K562 (cell line): Measurements from ENCODE around the gene ETV7. TPM values are rescaled to one million over a fixed set of nuclear protein-coding genes. Genes with fewer than 3 reads are reported as not detected.

Source experiments
- ATAC-seq: fragments of 200-7000 bp; cut with Tn5 transposase; 3 replicates; pipeline ENCODE4 v1.9.1; 2020; ENCODE audit warnings: moderate library complexity
- BruUV-seq: library from RNA; stranded (reverse); fragments of 400-500 nt; replicated peaks from 2 replicates; lab custom pipeline; 2021; lab: Mats Ljungman, UMichigan
- CTCF ChIA-PET: fragments of 300-600 bp; formaldehyde crosslinking; extraction: SDS; loops from one replicate; lab custom pipeline; 2021; ENCODE audit warnings: low intra/inter-chr PET ratio; lab: Yijun Ruan, JAX
- POLR2A ChIA-PET: fragments of 300-600, 350-650 bp; sonication (Branson Sonifier 250); formaldehyde crosslinking; extraction: SDS; loops from one replicate; lab custom pipeline; 2021; ENCODE audit warnings: antibody characterized with exemption, inconsistent platforms; lab: Yijun Ruan, JAX
- DNase-seq, 4 experiments: peaks; one replicate each; pipeline versions ENCODE4 v3.0.0 to v3.0.0-alpha.2; 2011 to 2018; ENCODE audit warnings: low spot score in 3 of 4, mixed read lengths in 3 of 4; ENCODE audit errors: extremely low read depth in 1 of 4
- FAIRE-seq: peaks from 2 replicates; lab custom pipeline; 2011; peaks lifted over from hg19 to GRCh38; lab: Jason Lieb, UNC
- H2AFZ ChIP-seq: 2 replicates; pipeline ENCODE4 v1.6.0; 2011; ENCODE audit warnings: low read depth, low read length, control low read depth, inconsistent platforms
- H3K27ac ChIP-seq: fragments of 200-600 bp; 3 replicates; pipeline ENCODE4 v1.8.0; 2011; ENCODE audit warnings: low read depth, mild to moderate bottlenecking, control low read depth, inconsistent platforms, low read length, moderate library complexity, mixed read lengths; ENCODE audit errors: extremely low read depth
- H3K27me3 ChIP-seq, 2 experiments: fragments of 300-600 bp in 1 of 2; 2 replicates in 1 of 2; 3 replicates in 1 of 2; pipeline versions ENCODE4 v1.6.0 to v1.8.0; 2011; ENCODE audit warnings: inconsistent platforms in 2 of 2, low read length in 2 of 2, mild to moderate bottlenecking in 1 of 2, mixed read lengths in 1 of 2, moderate library complexity in 1 of 2; ENCODE audit not compliant: control insufficient read depth in 2 of 2, insufficient read depth in 2 of 2
- H3K36me3 ChIP-seq: fragments of 300-600 bp; 3 replicates; pipeline ENCODE4 v1.8.0; 2011; ENCODE audit warnings: mild to moderate bottlenecking, low read length, inconsistent platforms; ENCODE audit not compliant: control insufficient read depth, insufficient read depth
- H3K4me1 ChIP-seq, 2 experiments: fragments of 200-600 bp in 1 of 2; replicated peaks in 1 of 2; 2 replicates in 1 of 2; 3 replicates in 1 of 2; pipeline versions ENCODE4 v1.5.1 to v1.8.0; 2011; ENCODE audit warnings: inconsistent platforms in 2 of 2, low read length in 2 of 2, mild to moderate bottlenecking in 1 of 2, mixed read lengths in 1 of 2, moderate library complexity in 1 of 2; ENCODE audit not compliant: control insufficient read depth in 2 of 2, insufficient read depth in 2 of 2
- H3K4me2 ChIP-seq: 2 replicates; pipeline ENCODE4 v1.6.1; 2011; ENCODE audit warnings: low read length, control low read depth, inconsistent platforms, mixed read lengths; ENCODE audit not compliant: insufficient read depth
- H3K4me3 ChIP-seq: fragments of 200-600 bp; sonication (generic), shearing (Covaris generic); 2 replicates; pipeline ENCODE4 v1.5.1; 2016; ENCODE audit warnings: control low read depth, inconsistent platforms
- H3K79me2 ChIP-seq: fragments of 200-600 bp; 3 replicates; pipeline ENCODE4 v1.8.0; 2011; ENCODE audit warnings: low read length, inconsistent platforms; ENCODE audit not compliant: control insufficient read depth, insufficient read depth
- H3K9ac ChIP-seq, 2 experiments: 2 replicates each; pipeline versions ENCODE4 v1.6.0 to v1.6.1; 2011; ENCODE audit warnings: low read depth in 2 of 2, low read length in 2 of 2, control low read depth in 1 of 2, inconsistent platforms in 1 of 2, mild to moderate bottlenecking in 1 of 2, mixed read lengths in 1 of 2; ENCODE audit not compliant: insufficient read depth in 1 of 2
- H3K9me1 ChIP-seq: one replicate; pipeline ENCODE4 v1.6.0; 2011; ENCODE audit warnings: inconsistent platforms, mild to moderate bottlenecking, low read length, moderate library complexity; ENCODE audit not compliant: control insufficient read depth, insufficient read depth
- H3K9me3 ChIP-seq: replicated peaks from 2 replicates; pipeline ENCODE4 v1.5.1; 2011; ENCODE audit warnings: low read depth, low read length, inconsistent platforms; ENCODE audit not compliant: control insufficient read depth, insufficient read depth
- H4K20me1 ChIP-seq: replicated peaks from 2 replicates; pipeline ENCODE4 v1.6.1; 2011; ENCODE audit warnings: low read length, inconsistent platforms, mixed read lengths; ENCODE audit not compliant: control insufficient read depth, insufficient read depth
- ADNP ChIP-seq: fragments of 200-800 bp; sonication (Bioruptor generic); IDR thresholded peaks from 2 replicates; pipeline ENCODE4 v1.6.1; 2016; ENCODE audit warnings: missing genetic modification characterization, missing compliant biosample characterization
- BRCA1 ChIP-seq, 2 experiments: fragments of 450-650 bp in 1 of 2; sonication (generic) in 1 of 2; formaldehyde crosslinking in 1 of 2; IDR thresholded peaks; 2 replicates each; pipeline versions ENCODE4 v1.5.0 to v1.6.1; 2017 to 2020; ENCODE audit warnings: mild to moderate bottlenecking in 1 of 2, missing genetic modification reagents in 1 of 2
- CBFA2T3 ChIP-seq: fragments of 450-650 bp; IDR thresholded peaks from 2 replicates; pipeline ENCODE4 v1.6.1; 2017
- CBX3 ChIP-seq, 2 experiments: IDR thresholded peaks; 1 replicate in 1 of 2; 2 replicates in 1 of 2; pipeline ENCODE4 v1.6.1; 2012; ENCODE audit warnings: inconsistent platforms in 2 of 2, low read length in 2 of 2, borderline replicate concordance in 1 of 2, control low read depth in 1 of 2
- CHD4 ChIP-seq: fragments of 200-600 bp; sonication (generic); IDR thresholded peaks from 3 replicates; pipeline ENCODE4 v1.6.1; 2012; ENCODE audit warnings: low read depth, mild to moderate bottlenecking, mixed read lengths, low read length, inconsistent platforms; ENCODE audit not compliant: insufficient read depth, insufficient replicate concordance, poor library complexity, severe bottlenecking
- ESRRA ChIP-seq: fragments of 450-650 bp; IDR thresholded peaks from 2 replicates; pipeline ENCODE4 v1.6.1; 2014; ENCODE audit warnings: low read depth, mild to moderate bottlenecking, moderate library complexity, borderline replicate concordance
- FOXK1 ChIP-seq: sonication (generic); formaldehyde crosslinking; IDR thresholded peaks from 2 replicates; pipeline ENCODE4 v1.8.0; 2022; ENCODE audit warnings: missing genetic modification reagents, mild to moderate bottlenecking, borderline replicate concordance
- KDM1A ChIP-seq, 2 experiments: fragments of 450-650 bp; IDR thresholded peaks; 2 replicates each; pipeline ENCODE4 v1.6.1; 2016; ENCODE audit warnings: mild to moderate bottlenecking in 2 of 2
- MAFG ChIP-seq: fragments of 450-650 bp; conservative IDR thresholded peaks from 2 replicates; pipeline ENCODE4 v1.6.1; 2016; ENCODE audit warnings: missing genetic modification characterization, missing compliant biosample characterization
- NCOA4 ChIP-seq: fragments of 450-650 bp; IDR thresholded peaks from 2 replicates; pipeline ENCODE4 v1.6.1; 2018; ENCODE audit warnings: mild to moderate bottlenecking; ENCODE audit not compliant: partially characterized antibody
- NCOR1 ChIP-seq: fragments of 450-650 bp; IDR thresholded peaks from 2 replicates; pipeline ENCODE4 v1.6.1; 2016; ENCODE audit warnings: mild to moderate bottlenecking, moderate library complexity
- RBM25 ChIP-seq: fragments of 200-400 bp; formaldehyde crosslinking; IDR thresholded peaks from 2 replicates; pipeline ENCODE4 v1.6.1; 2018; ENCODE audit warnings: low read length, low read depth, moderate library complexity; ENCODE audit not compliant: severe bottlenecking
- RCOR1 ChIP-seq, 2 experiments: IDR thresholded peaks; 2 replicates each; pipeline ENCODE4 v1.6.1; 2012; ENCODE audit warnings: low read depth in 2 of 2, low read length in 2 of 2, borderline replicate concordance in 1 of 2, improper control_type of control experiment in 1 of 2
- SIN3A ChIP-seq, 2 experiments: fragments of 150-350 bp in 1 of 2; IDR thresholded peaks; 2 replicates each; pipeline ENCODE4 v1.6.1; 2011 to 2016; ENCODE audit warnings: borderline replicate concordance in 2 of 2, low read depth in 2 of 2, low read length in 2 of 2, mild to moderate bottlenecking in 2 of 2, moderate library complexity in 2 of 2; ENCODE audit not compliant: control insufficient read depth in 1 of 2
- SMAD4 ChIP-seq: fragments of 250-450 bp; sonication (Bioruptor Pico); conservative IDR thresholded peaks from 2 replicates; pipeline ENCODE4 v1.8.0; 2021; ENCODE audit warnings: inconsistent platforms, mild to moderate bottlenecking, moderate library complexity
- SMARCA5 ChIP-seq: fragments of 450-650 bp; IDR thresholded peaks from 2 replicates; pipeline ENCODE4 v1.6.1; 2016
- SNIP1 ChIP-seq: fragments of 450-650 bp; IDR thresholded peaks from 2 replicates; pipeline ENCODE4 v1.7.1; 2017; ENCODE audit warnings: low read depth, mild to moderate bottlenecking
- U2AF2 ChIP-seq: fragments of 200-400 bp; formaldehyde crosslinking; optimal IDR thresholded peaks from 2 replicates; pipeline ENCODE3; 2017; ENCODE audit warnings: low read depth, mild to moderate bottlenecking, low read length
- ZEB2 ChIP-seq: fragments of 450-650 bp; IDR thresholded peaks from 2 replicates; pipeline ENCODE4 v1.6.1; 2016
- ZFP36 ChIP-seq: fragments of 150-350 bp; IDR thresholded peaks from 2 replicates; pipeline ENCODE4 v1.6.1; 2018; ENCODE audit warnings: low read length, low read depth; ENCODE audit not compliant: partially characterized antibody
- ZNF717 ChIP-seq: fragments of 250-450 bp; sonication (Bioruptor Pico); IDR thresholded peaks from 2 replicates; pipeline ENCODE4 v1.5.0; 2021
- WGBS: fragments of 100-300 bp; shearing (Covaris generic); methylation state at CpG from one replicate; pipeline ENCODE4 v1.1.6; 2016; ENCODE audit warnings: low coverage, mixed read lengths; ENCODE audit not compliant: insufficient coverage; ENCODE audit errors: missing lambda C conversion rate; 5-methylcytosine and 5-hydroxymethylcytosine counted together
- in situ Hi-C: fragments of 300-500 bp; cut with MboI; formaldehyde crosslinking; loops from 4 replicates; pipeline ENCODE4 v1.15.0; 2018; ENCODE audit warnings: inconsistent platforms, mixed read lengths
- intact Hi-C: fragments of 100-400 bp; cut with micrococcal nuclease; formaldehyde crosslinking; loops from 2 replicates; pipeline ENCODE4 v1.14.2; 2022
- polyA plus RNA-seq, 8 experiments: library from polyadenylated mRNA; depleted of rRNA in 4 of 8; stranded (reverse) in 5 of 8; unstranded in 3 of 8; fragments of >200 nt; fragmentation: Nextera tagmentation in 2 of 8; fragmentation: Illumina TruSeq in 1 of 8; extraction: Ambion mirVana in 2 of 8; extraction: Trizol in 1 of 8; gene quantifications; 2 replicates each; pipeline versions ENCODE4 v1.2.1 to v1.2.3, GENCODE V29; 2011 to 2014; ENCODE audit warnings: inconsistent platforms in 1 of 8, missing spikeins in 1 of 8
- total RNA-seq, 7 experiments: library from RNA; depleted of rRNA in 6 of 7; stranded (reverse); fragments of >200 nt in 6 of 7; fragmentation: Illumina TruSeq in 2 of 7; extraction: Trizol in 2 of 7; gene quantifications; 2 replicates each; pipeline versions ENCODE4 v1.2.1 to v1.2.3, GENCODE V29; 2011 to 2021; ENCODE audit warnings: low replicate concordance in 1 of 7
- TF ChIP-seq, protein P1 (sequence below): sonication (generic); formaldehyde crosslinking; IDR thresholded peaks from 2 replicates; pipeline ENCODE4 v1.8.0; 2022; ENCODE audit warnings: missing genetic modification reagents, mild to moderate bottlenecking, moderate library complexity, borderline replicate concordance
- TF ChIP-seq, protein P2 (sequence below): sonication (generic); IDR thresholded peaks from 2 replicates; pipeline ENCODE4 v1.6.1; 2016

The ETV7 gene
- total and polyA plus RNA-seq, 9 of the 15 experiments (the other 6 are each of a cell fraction or from before 2014, with no cell fraction given) = 0.07 to 0.22 (median 0.14) TPM; not detected in 3

DNA sequence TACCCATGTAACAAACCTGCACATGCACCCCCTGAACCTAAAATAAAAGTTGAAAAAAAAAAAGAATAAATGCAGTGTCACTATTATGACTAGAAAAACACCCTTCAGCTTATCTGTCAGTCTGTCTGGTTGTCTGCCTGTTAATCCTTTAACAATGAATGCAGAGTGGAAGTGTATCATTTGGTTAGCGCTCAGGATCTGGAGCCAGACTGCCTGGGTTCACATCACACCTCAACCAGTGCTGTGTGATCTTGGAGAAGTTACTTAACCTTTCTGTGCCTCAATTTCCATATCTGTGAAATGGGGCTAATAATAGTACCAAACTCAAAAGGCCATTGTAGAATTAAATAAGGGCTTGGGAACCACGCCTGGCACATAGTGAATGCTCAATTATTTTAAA lies 16.8 kb downstream of the ETV7 start:
- DNase-seq (no peak), FAIRE-seq (peak; percentile 35), ATAC-seq (no peak)
- no peak overlapping the region for H3K27ac ChIP-seq
- peaks cover 0 to 7% of the 10 kb centered on the region in 2 experiments; a peak in 2 of 5 replicates for H3K4me1 ChIP-seq
- no peak overlapping the region for H2AFZ ChIP-seq
- ChIA-PET CTCF (no interaction called here), POLR2A (interaction anchor here (0.6 to 0.7 kb wide), 2 partner anchors 95 to 416 kb away, joined by 3 read pairs; no protein-coding TSS in a partner anchor)
- no TSS peak for BruUV-seq
- in situ Hi-C loops = no loop called here
- intact Hi-C loops = no loop called here
- no peak overlapping the region for H3K9ac ChIP-seq
- H3K79me2 ChIP-seq = no peaks in the 10 kb centered on the region
- no peaks in the 10 kb centered on the region for H3K9me3 ChIP-seq
- no peaks in the 10 kb centered on the region for H4K20me1 ChIP-seq
- no peaks in the 10 kb centered on the region for H3K9me1 ChIP-seq
- H3K4me3 ChIP-seq = no peak overlapping the region
- no peak overlapping the region for H3K4me2 ChIP-seq
- WGBS = 0% methylated on average over 2 of the region's 2 CpGs
- no peaks in the 10 kb centered on the region for H3K36me3 ChIP-seq
- H3K27me3 ChIP-seq = peaks cover 39 to 76% of the 10 kb centered on the region in 2 experiments
- TF ChIP-seq RCOR1 (IDR thresholded peaks at IDR 0.05; ENCODE audit: borderline replicate concordance in 1 of 2, low read depth in 2 of 2, low read length in 2 of 2) (peak in 1 of 2 experiments; percentile 69; a peak in 2 of 4 replicates), RBM25 (peak; percentile 98), FOXK1 (CRISPR knock-in tag) (peak; percentile 71; the same call in 1 of the 2 replicates), SIN3A (IDR thresholded peaks at IDR 0.05; ENCODE audit: borderline replicate concordance in 2 of 2, control insufficient read depth in 1 of 2, low read depth in 2 of 2, low read length in 2 of 2) (0 out of 4 replicates have a peak, but pooled peaks of 1 of the 2 experiments have one; percentile 23), SNIP1 (no peak), KDM1A (IDR thresholded peaks at IDR 0.05) (peak; percentile 73 to 85), ZNF717 (CRISPR knock-in tag) (no peak), MAFG (tag) (peak; percentile 77), SMARCA5 (peak; percentile 89), ZEB2 (no peak), CBX3 (IDR thresholded peaks at IDR 0.05; ENCODE audit: borderline replicate concordance in 1 of 2, low read length in 2 of 2) (0 out of 3 replicates have a peak, but pooled peaks of 1 of the 2 experiments have one; percentile 49), NCOA4 (no peak), SMAD4 (CRISPR knock-in tag) (0 out of 2 replicates have a peak, but pooled peaks have one; percentile 51), BRCA1 (IDR thresholded peaks at IDR 0.05) (no peak), BRCA1 (CRISPR knock-in tag; IDR thresholded peaks at IDR 0.05) (no peak), CHD4 (peak; percentile 70), ADNP (peak; percentile 90), U2AF2 (no peak), NCOR1 (peak; percentile 31; the same call in 1 of the 2 replicates), ZFP36 (peak; percentile 87), ESRRA (peak; percentile 75; the same call in 1 of the 2 replicates), CBFA2T3 (0 out of 2 replicates have a peak, but pooled peaks have one; percentile 19)
- TF ChIP-seq, protein P1, sequence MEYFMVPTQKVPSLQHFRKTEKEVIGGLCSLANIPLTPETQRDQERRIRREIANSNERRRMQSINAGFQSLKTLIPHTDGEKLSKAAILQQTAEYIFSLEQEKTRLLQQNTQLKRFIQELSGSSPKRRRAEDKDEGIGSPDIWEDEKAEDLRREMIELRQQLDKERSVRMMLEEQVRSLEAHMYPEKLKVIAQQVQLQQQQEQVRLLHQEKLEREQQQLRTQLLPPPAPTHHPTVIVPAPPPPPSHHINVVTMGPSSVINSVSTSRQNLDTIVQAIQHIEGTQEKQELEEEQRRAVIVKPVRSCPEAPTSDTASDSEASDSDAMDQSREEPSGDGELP (CRISPR knock-in tag) = no peak
- TF ChIP-seq, protein P2, sequence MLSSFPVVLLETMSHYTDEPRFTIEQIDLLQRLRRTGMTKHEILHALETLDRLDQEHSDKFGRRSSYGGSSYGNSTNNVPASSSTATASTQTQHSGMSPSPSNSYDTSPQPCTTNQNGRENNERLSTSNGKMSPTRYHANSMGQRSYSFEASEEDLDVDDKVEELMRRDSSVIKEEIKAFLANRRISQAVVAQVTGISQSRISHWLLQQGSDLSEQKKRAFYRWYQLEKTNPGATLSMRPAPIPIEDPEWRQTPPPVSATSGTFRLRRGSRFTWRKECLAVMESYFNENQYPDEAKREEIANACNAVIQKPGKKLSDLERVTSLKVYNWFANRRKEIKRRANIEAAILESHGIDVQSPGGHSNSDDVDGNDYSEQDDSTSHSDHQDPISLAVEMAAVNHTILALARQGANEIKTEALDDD = peak; percentile 37; the same call in 1 of the 2 replicates
